Measurements from ENCODE around the gene TAF3.

GRCh38 chr10:8013006-8013405 lies 194.7 kb downstream of the TAF3 start:
- TF ChIP-seq POLR2A (IDR thresholded peaks at IDR 0.05) (no peak), POLR2AphosphoS5 (IDR thresholded peaks at IDR 0.05) (no peak)
- TF ChIP-seq, protein P1, sequence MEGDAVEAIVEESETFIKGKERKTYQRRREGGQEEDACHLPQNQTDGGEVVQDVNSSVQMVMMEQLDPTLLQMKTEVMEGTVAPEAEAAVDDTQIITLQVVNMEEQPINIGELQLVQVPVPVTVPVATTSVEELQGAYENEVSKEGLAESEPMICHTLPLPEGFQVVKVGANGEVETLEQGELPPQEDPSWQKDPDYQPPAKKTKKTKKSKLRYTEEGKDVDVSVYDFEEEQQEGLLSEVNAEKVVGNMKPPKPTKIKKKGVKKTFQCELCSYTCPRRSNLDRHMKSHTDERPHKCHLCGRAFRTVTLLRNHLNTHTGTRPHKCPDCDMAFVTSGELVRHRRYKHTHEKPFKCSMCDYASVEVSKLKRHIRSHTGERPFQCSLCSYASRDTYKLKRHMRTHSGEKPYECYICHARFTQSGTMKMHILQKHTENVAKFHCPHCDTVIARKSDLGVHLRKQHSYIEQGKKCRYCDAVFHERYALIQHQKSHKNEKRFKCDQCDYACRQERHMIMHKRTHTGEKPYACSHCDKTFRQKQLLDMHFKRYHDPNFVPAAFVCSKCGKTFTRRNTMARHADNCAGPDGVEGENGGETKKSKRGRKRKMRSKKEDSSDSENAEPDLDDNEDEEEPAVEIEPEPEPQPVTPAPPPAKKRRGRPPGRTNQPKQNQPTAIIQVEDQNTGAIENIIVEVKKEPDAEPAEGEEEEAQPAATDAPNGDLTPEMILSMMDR (IDR thresholded peaks at IDR 0.05): no peak

Data from breast epithelium (tissue), 3 donors.